Ascending aorta (tissue), 2 donors: ENCODE results near the gene MUC13. TPM values are rescaled to one million over a fixed set of nuclear protein-coding genes. Genes with fewer than 3 reads are reported as not detected.
A peak's percentile ranks its signal among the peaks of the same experiment; 100 is the strongest.

Source experiments
- DNase-seq, 2 donors: peaks; one replicate each; pipeline ENCODE4 v3.0.0-alpha.2; 2019; ENCODE audit warnings: low spot score in 2 of 2
- H3K27ac ChIP-seq, 2 donors: fragments of 200-600 bp; sonication (generic); one replicate each; pipeline ENCODE4 v1.5.1; 2016 to 2017; ENCODE audit warnings: mild to moderate bottlenecking in 1 of 2
- H3K27me3 ChIP-seq: fragments of 200-600 bp; sonication (generic); one replicate; pipeline ENCODE4 v1.5.1; 2017
- H3K36me3 ChIP-seq, 2 donors: fragments of 200-600 bp; sonication (generic); one replicate each; pipeline ENCODE4 v1.5.1; 2016
- H3K4me1 ChIP-seq, 2 donors: fragments of 200-600 bp; sonication (generic); one replicate each; pipeline ENCODE4 v1.5.1; 2016 to 2017; ENCODE audit warnings: mild to moderate bottlenecking in 1 of 2
- H3K4me3 ChIP-seq, 2 donors: fragments of 200-600 bp; sonication (generic); one replicate each; pipeline ENCODE4 v1.5.1; 2016 to 2017; ENCODE audit warnings: mild to moderate bottlenecking in 1 of 2
- H3K9me3 ChIP-seq, 2 donors: fragments of 200-600 bp; sonication (generic); one replicate each; pipeline ENCODE4 v1.5.1; 2016
- CTCF ChIP-seq, 3 experiments: fragments of 200-600 bp in 2 of 3; fragments of 450-650 bp in 1 of 3; sonication (generic) in 2 of 3; IDR thresholded peaks; one replicate each; pipeline ENCODE4 v1.5.1; 2016 to 2019; ENCODE audit warnings: antibody characterized with exemption in 3 of 3, mild to moderate bottlenecking in 1 of 3, moderate library complexity in 1 of 3
- intact Hi-C: fragments of 100-400 bp; cut with DNase I; formaldehyde crosslinking; loops from one replicate; pipeline ENCODE4 v1.15.1; 2023
- total RNA-seq: library from RNA; depleted of rRNA; stranded (reverse); fragments of >200 nt; gene quantifications from one replicate; pipeline ENCODE4 v1.1.0, GENCODE V29; 2016

The MUC13 gene
- total RNA-seq, 1 donor from 2014 or later, result not detected

- Histone ChIP-seq H3K4me1 (no peaks in the 10 kb centered on the region), H3K27me3 (no peaks in the 10 kb centered on the region), H3K36me3 (no peaks in the 10 kb centered on the region), H3K9me3 (no peaks in the 10 kb centered on the region), H3K4me3 (no peak overlapping the region), H3K27ac (no peak overlapping the region)
- intact Hi-C loops, result no loop called here
- TF ChIP-seq CTCF (IDR thresholded peaks at IDR 0.05), result no peak
- DNase-seq, result no peak
These were observed 19.3 kb downstream of the MUC13 start for GRCh38 chr3:124915254-124915653.

DNA sequence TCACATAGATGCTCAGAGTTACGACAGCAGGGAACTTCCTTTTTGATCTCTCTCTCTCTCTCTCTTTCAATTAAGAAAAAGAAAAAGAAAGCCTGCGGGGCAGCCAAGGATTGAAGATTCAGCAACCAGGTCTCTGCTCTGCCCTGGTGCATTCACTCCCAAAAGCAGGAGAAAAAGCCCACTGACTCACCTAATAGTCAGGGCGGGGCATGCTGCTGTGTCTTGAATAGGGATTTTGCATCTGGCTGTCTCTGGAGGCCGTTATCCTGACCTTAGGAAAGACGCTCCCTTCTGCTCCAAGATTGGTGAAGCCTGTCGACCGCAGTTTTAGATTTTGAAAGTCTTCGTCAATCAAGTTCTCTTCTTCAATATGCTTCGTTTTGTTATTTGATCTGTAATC, 26.6 kb downstream of the MUC13 start:
- H3K9me3 ChIP-seq, result no peaks in the 10 kb centered on the region
- H3K4me3 ChIP-seq, result no peak overlapping the region
- H3K36me3 ChIP-seq, result no peaks in the 10 kb centered on the region
- intact Hi-C loops, result loop anchor here (10.0 kb wide), 1 partner anchor 343 kb away; no protein-coding TSS in a partner anchor
- DNase-seq, result no peak
- no peak for TF ChIP-seq CTCF (IDR thresholded peaks at IDR 0.05)
- no peaks in the 10 kb centered on the region for H3K27me3 ChIP-seq
- H3K4me1 ChIP-seq, result no peaks in the 10 kb centered on the region
- H3K27ac ChIP-seq, result no peak overlapping the region

GRCh38 chr3:124904835-124905492, 29.6 kb downstream of the MUC13 start:
- Histone ChIP-seq H3K36me3 (no peaks in the 10 kb centered on the region), H3K9me3 (no peaks in the 10 kb centered on the region), H3K4me3 (no peak overlapping the region), H3K4me1 (peaks cover 0 to 8% of the 10 kb centered on the region in 2 donors), H3K27me3 (no peaks in the 10 kb centered on the region), H3K27ac (no peak overlapping the region)
- intact Hi-C loops, result loop anchor here (10.0 kb wide), 1 partner anchor 340 kb away; no protein-coding TSS in a partner anchor
- no peak for DNase-seq
- TF ChIP-seq CTCF (IDR thresholded peaks at IDR 0.05), result no peak

- no peaks in the 10 kb centered on the region for H3K9me3 ChIP-seq
- H3K36me3 ChIP-seq, result no peaks in the 10 kb centered on the region
- H3K27ac ChIP-seq, result no peak overlapping the region
- no peaks in the 10 kb centered on the region for H3K27me3 ChIP-seq
- intact Hi-C loops, result loop anchor here (10.0 kb wide), 1 partner anchor 339 kb away; no protein-coding TSS in a partner anchor
- peaks cover 0 to 8% of the 10 kb centered on the region in 2 donors for H3K4me1 ChIP-seq
- no peak for TF ChIP-seq CTCF (IDR thresholded peaks at IDR 0.05)
- no peak for DNase-seq
- no peak overlapping the region for H3K4me3 ChIP-seq
These were observed 30.4 kb downstream of the MUC13 start for GRCh38 chr3:124903896-124904834.

DNA sequence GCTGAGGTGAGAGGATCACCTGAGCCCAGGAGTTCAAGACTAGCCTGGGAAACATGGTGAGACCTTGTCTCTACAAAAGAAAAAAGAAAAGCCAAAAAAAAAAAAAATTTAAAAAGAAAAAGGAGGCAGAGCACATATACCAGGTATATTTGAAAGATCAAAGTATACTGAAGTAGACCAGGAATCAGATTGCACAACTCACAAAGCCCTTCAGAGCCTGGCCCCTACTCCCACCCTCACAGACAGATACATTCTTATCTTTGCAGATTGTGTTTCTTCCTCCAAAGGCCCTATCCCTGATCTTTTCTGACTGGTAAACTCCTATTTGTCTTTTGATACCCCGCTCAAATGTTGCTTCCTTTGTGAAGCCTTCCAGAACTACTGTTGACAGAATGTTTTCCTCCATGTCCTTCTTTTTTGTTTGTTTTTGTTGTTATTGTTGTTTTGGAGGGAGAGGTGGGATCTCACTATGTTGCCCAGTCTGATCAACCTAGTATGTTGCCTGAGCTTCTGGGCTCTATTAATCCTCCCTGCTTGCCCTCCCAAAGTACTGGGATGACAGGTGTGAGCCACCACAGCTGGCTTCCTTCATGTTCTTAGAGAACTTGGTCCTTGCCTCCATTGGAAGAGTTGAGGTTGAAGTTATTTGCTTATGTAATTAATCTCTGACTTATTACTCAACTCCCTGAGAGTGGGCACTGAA, 37.6 kb downstream of the MUC13 start:
- no peak for DNase-seq
- H3K4me3 ChIP-seq, result no peak overlapping the region
- intact Hi-C loops, result no loop called here
- TF ChIP-seq CTCF (IDR thresholded peaks at IDR 0.05), result no peak
- H3K4me1 ChIP-seq, result peaks cover 0 to 19% of the 10 kb centered on the region in 2 donors
- no peaks in the 10 kb centered on the region for H3K9me3 ChIP-seq
- no peaks in the 10 kb centered on the region for H3K36me3 ChIP-seq
- H3K27me3 ChIP-seq, result no peaks in the 10 kb centered on the region
- H3K27ac ChIP-seq, result peak overlapping the region; percentile 29 to 72
